Measurements from ENCODE around the gene CACNA1D. TPM values are rescaled to one million over a fixed set of nuclear protein-coding genes. Genes with fewer than 3 reads are reported as not detected.

The CACNA1D gene
- total and polyA plus RNA-seq, 9 of the 15 experiments (the other 6 are each of a cell fraction or from before 2014, with no cell fraction given) = 0.29 TPM; not detected in 8

DNA sequence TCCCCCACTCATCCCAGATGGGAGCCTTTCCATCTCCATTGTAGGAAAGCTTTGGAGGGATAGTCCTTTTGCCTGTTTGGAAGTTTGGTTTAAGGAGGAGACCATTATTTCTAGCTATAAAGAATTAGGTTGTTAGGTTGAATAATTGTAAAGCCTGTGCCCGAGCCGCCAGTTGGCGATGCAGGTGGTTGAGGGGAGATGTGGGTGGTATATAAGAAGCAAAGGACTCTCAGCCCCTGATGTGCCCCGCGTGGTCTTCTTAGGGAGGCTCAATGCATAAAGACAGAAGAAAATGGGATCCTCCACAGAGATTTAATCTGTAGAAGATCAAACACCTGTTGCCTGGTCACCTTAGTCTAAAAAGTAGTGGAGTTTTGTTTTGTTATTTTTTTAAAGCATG, 296.1 kb downstream of the CACNA1D start:
- ChIA-PET POLR2A (interaction anchor here (0.7 kb wide), 1 partner anchor 46 kb away, joined by 4 read pairs; no protein-coding TSS in a partner anchor), CTCF (ENCODE audit: low intra/inter-chr PET ratio) (no interaction called here)
- ATAC-seq = no peak
- no TSS peak for BruUV-seq (replicated peaks)
- FAIRE-seq = no peak
- DNase-seq (ENCODE audit: extremely low read depth in 1 of 4, low spot score in 3 of 4) = no peak
- H3K4me2 ChIP-seq (ENCODE audit: insufficient read depth, low read length) = no peak overlapping the region
- H3K4me3 ChIP-seq = no peak overlapping the region
- in situ Hi-C loops (cut with MboI) = no loop called here
- no peak for TF ChIP-seq RFX7 (CRISPR knock-in tag; IDR thresholded peaks at IDR 0.05)
- TF ChIP-seq, protein P1, sequence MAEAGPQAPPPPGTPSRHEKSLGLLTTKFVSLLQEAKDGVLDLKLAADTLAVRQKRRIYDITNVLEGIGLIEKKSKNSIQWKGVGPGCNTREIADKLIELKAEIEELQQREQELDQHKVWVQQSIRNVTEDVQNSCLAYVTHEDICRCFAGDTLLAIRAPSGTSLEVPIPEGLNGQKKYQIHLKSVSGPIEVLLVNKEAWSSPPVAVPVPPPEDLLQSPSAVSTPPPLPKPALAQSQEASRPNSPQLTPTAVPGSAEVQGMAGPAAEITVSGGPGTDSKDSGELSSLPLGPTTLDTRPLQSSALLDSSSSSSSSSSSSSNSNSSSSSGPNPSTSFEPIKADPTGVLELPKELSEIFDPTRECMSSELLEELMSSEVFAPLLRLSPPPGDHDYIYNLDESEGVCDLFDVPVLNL (CRISPR knock-in tag; IDR thresholded peaks at IDR 0.05; ENCODE audit: low read depth) = no peak
- no peak for TF ChIP-seq TCF7 (IDR thresholded peaks at IDR 0.05; ENCODE audit: borderline replicate concordance)
- TF ChIP-seq GTF2E2 (tag; IDR thresholded peaks at IDR 0.05) = no peak
- no peak for TF ChIP-seq SRSF3 (IDR thresholded peaks at IDR 0.05; ENCODE audit: insufficient read depth, low read length)
- H4K20me1 ChIP-seq (replicated peaks; ENCODE audit: control insufficient read depth, insufficient read depth, low read length) = no peaks in the 10 kb centered on the region; the same call in 1 of the 2 replicates
- no peaks in the 10 kb centered on the region for H3K9me3 ChIP-seq (replicated peaks; ENCODE audit: control insufficient read depth, insufficient read depth, low read depth, low read length)
- peaks cover 0 to 50% of the 10 kb centered on the region in 2 experiments; a peak in 3 of 5 replicates for H3K27me3 ChIP-seq (ENCODE audit: control insufficient read depth in 2 of 2, insufficient read depth in 2 of 2, low read length in 2 of 2)
- H3K4me1 ChIP-seq (replicated peaks in 1 of 2; ENCODE audit: control insufficient read depth in 2 of 2, insufficient read depth in 2 of 2, low read length in 2 of 2) = no peaks in the 10 kb centered on the region
- no peak overlapping the region for H3K9ac ChIP-seq (ENCODE audit: insufficient read depth in 1 of 2, low read depth in 2 of 2, low read length in 2 of 2)
- intact Hi-C loops (cut with micrococcal nuclease) = no loop called here
- H2AFZ ChIP-seq (ENCODE audit: low read depth, low read length) = no peak overlapping the region
- H3K9me1 ChIP-seq (ENCODE audit: control insufficient read depth, insufficient read depth, low read length) = no peaks in the 10 kb centered on the region
- H3K36me3 ChIP-seq (ENCODE audit: control insufficient read depth, insufficient read depth, low read length) = no peaks in the 10 kb centered on the region
- WGBS (ENCODE audit: insufficient coverage, low coverage, missing lambda C conversion rate) = 1% methylated on average over 5 of the region's 5 CpGs
- no peak overlapping the region for H3K27ac ChIP-seq (ENCODE audit: extremely low read depth, low read depth, low read length)
- H3K79me2 ChIP-seq (ENCODE audit: control insufficient read depth, insufficient read depth, low read length) = no peaks in the 10 kb centered on the region

DNA sequence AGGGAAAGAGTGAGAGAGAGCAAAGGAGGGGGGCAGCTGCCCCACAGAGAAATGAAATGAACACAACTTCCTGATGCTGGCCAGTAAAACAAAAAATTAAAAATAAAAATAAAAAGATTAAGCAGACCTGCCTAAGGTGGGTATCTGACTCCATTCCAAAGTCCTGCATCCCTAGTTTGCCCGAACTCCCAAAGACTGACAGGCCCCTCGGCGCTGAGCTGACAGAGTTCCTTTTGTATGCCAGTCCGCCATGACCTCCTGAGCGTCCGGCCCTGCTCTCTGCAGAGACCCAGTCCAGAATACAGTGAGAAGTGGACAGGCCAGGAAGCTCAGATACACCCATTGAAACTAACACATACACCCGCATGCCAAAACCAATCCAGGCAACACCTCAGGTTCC, 296.9 kb downstream of the CACNA1D start:
- no peaks in the 10 kb centered on the region; the same call in 1 of the 2 replicates for H4K20me1 ChIP-seq (replicated peaks; ENCODE audit: control insufficient read depth, insufficient read depth, low read length)
- TF ChIP-seq GATAD2A (IDR thresholded peaks at IDR 0.05) = no peak
- no peak for TF ChIP-seq POLR2H (tag; IDR thresholded peaks at IDR 0.05; ENCODE audit: low read depth)
- TF ChIP-seq NR1H2 (CRISPR knock-in tag; IDR thresholded peaks at IDR 0.05) = no peak
- no peak for TF ChIP-seq BCL6 (CRISPR knock-in tag; IDR thresholded peaks at IDR 0.05)
- no peak for TF ChIP-seq ZNF175 (CRISPR knock-in tag; IDR thresholded peaks at IDR 0.05; ENCODE audit: low read depth)
- no peak for TF ChIP-seq ZNF23 (CRISPR knock-in tag; IDR thresholded peaks at IDR 0.05)
- no peak for TF ChIP-seq KDM2B (CRISPR knock-in tag; IDR thresholded peaks at IDR 0.05)
- TF ChIP-seq, protein P2, sequence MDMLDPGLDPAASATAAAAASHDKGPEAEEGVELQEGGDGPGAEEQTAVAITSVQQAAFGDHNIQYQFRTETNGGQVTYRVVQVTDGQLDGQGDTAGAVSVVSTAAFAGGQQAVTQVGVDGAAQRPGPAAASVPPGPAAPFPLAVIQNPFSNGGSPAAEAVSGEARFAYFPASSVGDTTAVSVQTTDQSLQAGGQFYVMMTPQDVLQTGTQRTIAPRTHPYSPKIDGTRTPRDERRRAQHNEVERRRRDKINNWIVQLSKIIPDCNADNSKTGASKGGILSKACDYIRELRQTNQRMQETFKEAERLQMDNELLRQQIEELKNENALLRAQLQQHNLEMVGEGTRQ (CRISPR knock-in tag; IDR thresholded peaks at IDR 0.05) = no peak
- no peak for TF ChIP-seq VEZF1 (CRISPR knock-in tag; IDR thresholded peaks at IDR 0.05)
- DNase-seq (ENCODE audit: extremely low read depth in 1 of 4, low spot score in 3 of 4) (no peak), FAIRE-seq (no peak), ATAC-seq (no peak)
- H2AFZ ChIP-seq (ENCODE audit: low read depth, low read length) = no peak overlapping the region
- no peak overlapping the region for H3K9ac ChIP-seq (ENCODE audit: insufficient read depth in 1 of 2, low read depth in 2 of 2, low read length in 2 of 2)
- intact Hi-C loops (cut with micrococcal nuclease) (no loop called here), in situ Hi-C loops (cut with MboI) (no loop called here)
- no peaks in the 10 kb centered on the region for H3K9me3 ChIP-seq (replicated peaks; ENCODE audit: control insufficient read depth, insufficient read depth, low read depth, low read length)
- POLR2A ChIA-PET = no interaction called here
- no peaks in the 10 kb centered on the region for H3K36me3 ChIP-seq (ENCODE audit: control insufficient read depth, insufficient read depth, low read length)
- H3K4me3 ChIP-seq = no peak overlapping the region
- no peaks in the 10 kb centered on the region for H3K9me1 ChIP-seq (ENCODE audit: control insufficient read depth, insufficient read depth, low read length)
- no peak overlapping the region for H3K27ac ChIP-seq (ENCODE audit: extremely low read depth, low read depth, low read length)
- H3K4me1 ChIP-seq (replicated peaks in 1 of 2; ENCODE audit: control insufficient read depth in 2 of 2, insufficient read depth in 2 of 2, low read length in 2 of 2) = no peaks in the 10 kb centered on the region
- no peaks in the 10 kb centered on the region for H3K79me2 ChIP-seq (ENCODE audit: control insufficient read depth, insufficient read depth, low read length)
- CTCF ChIA-PET (ENCODE audit: low intra/inter-chr PET ratio) = no interaction called here
- H3K27me3 ChIP-seq (ENCODE audit: control insufficient read depth in 2 of 2, insufficient read depth in 2 of 2, low read length in 2 of 2) = peaks cover 0 to 52% of the 10 kb centered on the region in 2 experiments; a peak in 3 of 5 replicates
- BruUV-seq (replicated peaks) = no TSS peak
- no peak overlapping the region for H3K4me2 ChIP-seq (ENCODE audit: insufficient read depth, low read length)
- 3% methylated on average over 7 of the region's 7 CpGs for WGBS (ENCODE audit: insufficient coverage, low coverage, missing lambda C conversion rate)

Measured in K562 (cell line).